Measurements from ENCODE around the gene ERGIC1.

ERGIC1 gene

DNA sequence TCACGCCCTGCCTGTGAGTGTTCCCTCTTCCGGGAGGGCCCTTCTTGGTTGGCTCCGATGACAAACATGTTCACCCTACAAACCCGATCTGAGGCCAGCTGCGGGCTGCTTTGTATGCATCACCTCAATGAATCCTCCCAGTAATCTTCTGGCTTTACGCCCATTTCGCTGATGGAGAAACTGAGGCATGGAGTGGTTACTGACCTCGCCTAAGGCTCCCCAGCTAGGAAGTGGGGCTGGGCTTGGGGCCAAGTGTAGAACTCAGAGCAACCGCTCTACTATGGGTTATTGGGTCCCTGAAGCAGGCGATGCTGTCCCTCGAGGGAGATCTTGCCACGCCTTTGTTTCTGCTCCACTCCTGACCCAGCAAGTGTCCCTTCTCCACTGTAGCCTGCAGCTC is 86.9 kb downstream of the ERGIC1 start:
- no peak for DNase-seq (ENCODE audit: low read depth in 2 of 2)

DNA sequence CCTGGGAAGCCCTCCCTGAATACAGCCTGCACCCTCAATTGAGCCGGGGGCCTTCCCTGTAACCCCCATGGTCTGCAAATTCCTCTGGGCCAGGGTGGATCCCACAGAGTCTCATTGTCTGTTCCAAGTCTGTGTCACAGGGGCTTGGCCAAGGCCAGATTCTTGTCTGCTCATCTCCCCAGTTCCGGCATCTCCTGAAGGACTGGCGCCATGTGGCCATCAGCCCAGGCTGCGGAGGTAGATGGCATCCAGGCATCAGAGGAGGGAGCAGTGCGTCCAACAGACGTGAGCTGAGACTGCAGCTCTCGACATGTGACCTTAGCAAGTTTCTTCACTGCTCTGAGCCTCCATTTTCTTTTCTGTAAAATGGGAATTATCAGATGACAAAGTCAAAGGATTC is 87.9 kb downstream of the ERGIC1 start:
- no peak for DNase-seq (ENCODE audit: low read depth in 2 of 2)

- no peak for DNase-seq (ENCODE audit: low read depth in 2 of 2)
Measured at GRCh38 chr5:172923539-172923938, 89.5 kb downstream of the ERGIC1 start.

- no peak for DNase-seq (ENCODE audit: low read depth in 2 of 2)
Measured at GRCh38 chr5:172925336-172925948, 91.4 kb downstream of the ERGIC1 start.

- DNase-seq (ENCODE audit: low read depth in 2 of 2), result no peak
Measured at GRCh38 chr5:172926008-172926523, 92.0 kb downstream of the ERGIC1 start.

DNA sequence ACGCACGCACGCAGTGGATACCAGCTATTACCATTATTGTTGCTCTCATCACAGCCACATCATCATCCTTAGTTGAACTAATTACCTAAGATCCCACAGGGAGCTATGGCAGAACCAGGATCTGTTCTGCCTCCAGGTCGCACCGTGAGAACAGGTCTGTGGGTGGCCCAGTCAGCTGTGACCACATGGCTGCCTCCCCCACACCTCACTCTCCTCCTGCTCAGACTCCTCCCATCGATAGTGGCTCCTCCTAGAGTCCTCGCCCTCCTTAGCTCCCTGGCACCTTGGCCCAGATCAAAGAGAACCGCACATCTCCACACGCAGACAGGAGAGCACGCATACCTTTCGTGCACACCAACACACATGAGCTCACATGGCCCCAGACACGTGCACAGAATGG is 92.7 kb downstream of the ERGIC1 start:
- no peak for DNase-seq (ENCODE audit: low read depth in 2 of 2)

GRCh38 chr5:172929371-172929838 is 95.4 kb downstream of the ERGIC1 start:
- no peak for DNase-seq (ENCODE audit: low read depth in 2 of 2)

GRCh38 chr5:172931001-172931536 is 97.0 kb downstream of the ERGIC1 start:
- DNase-seq (ENCODE audit: low read depth in 2 of 2), result no peak

GRCh38 chr5:172932313-172933017 is 98.4 kb downstream of the ERGIC1 start:
- peak; percentile 65 to 71 for DNase-seq (ENCODE audit: low read depth in 2 of 2)

- DNase-seq (ENCODE audit: low read depth in 2 of 2), result no peak
Measured at GRCh38 chr5:172933238-172933637, 99.2 kb downstream of the ERGIC1 start.

- DNase-seq (ENCODE audit: low read depth in 2 of 2), result no peak
Measured at GRCh38 chr5:172935096-172935495, 101.0 kb downstream of the ERGIC1 start.

- no peak for DNase-seq (ENCODE audit: low read depth in 2 of 2)
Measured at GRCh38 chr5:172936401-172936800, 102.3 kb downstream of the ERGIC1 start.

- DNase-seq (ENCODE audit: low read depth in 2 of 2), result no peak
Measured at GRCh38 chr5:172939071-172939470, 105.0 kb downstream of the ERGIC1 start.

- no peak for DNase-seq (ENCODE audit: low read depth in 2 of 2)
Measured at GRCh38 chr5:172939611-172940267, 105.7 kb downstream of the ERGIC1 start.

- no peak for DNase-seq (ENCODE audit: low read depth in 2 of 2)
Measured at GRCh38 chr5:172940268-172941066, 106.4 kb downstream of the ERGIC1 start.

DNA sequence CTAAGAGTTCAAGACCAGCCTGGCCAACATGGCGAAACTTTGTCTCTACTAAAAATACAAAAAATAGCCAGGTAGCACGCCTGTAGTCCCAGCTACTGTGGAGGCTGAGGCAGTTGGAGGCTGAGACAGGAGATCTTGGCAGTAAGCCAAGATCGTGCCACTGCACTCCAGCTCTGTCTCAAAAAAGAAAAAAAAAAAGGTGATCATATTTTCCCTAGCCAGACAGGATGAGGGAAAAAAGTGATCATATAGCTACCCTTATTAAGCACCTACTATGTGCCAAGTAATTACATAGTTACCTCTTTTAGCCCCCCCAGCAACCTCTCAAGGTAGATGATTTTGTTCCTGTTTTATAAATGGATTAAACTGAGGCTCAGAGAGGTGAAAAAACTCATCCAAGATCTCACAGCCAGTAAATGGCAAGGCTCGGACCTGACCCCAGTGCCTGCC is 107.0 kb downstream of the ERGIC1 start:
- no peak for DNase-seq (ENCODE audit: low read depth in 2 of 2)

DNA sequence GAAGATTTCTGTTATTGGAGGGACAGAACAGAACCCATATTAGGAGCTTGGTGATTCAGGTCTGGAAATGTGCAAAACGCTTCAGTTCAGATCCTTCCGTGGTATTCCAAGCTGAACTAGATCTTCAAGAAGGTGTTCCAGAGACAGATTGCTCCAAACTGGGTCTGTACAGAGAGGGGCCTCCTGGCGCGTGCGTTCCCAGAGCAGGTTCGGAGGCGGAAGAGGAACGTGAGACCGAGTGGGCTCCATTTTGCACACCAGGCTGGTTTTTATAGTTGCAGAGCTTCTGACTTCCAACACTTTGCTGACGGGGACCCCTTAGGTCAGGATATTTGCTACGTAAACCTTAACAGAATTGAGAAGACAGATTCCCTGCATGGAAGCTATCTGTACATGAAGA is 108.5 kb downstream of the ERGIC1 start:
- no peak for DNase-seq (ENCODE audit: low read depth in 2 of 2)

GRCh38 chr5:172943283-172943841 is 109.3 kb downstream of the ERGIC1 start:
- no peak for DNase-seq (ENCODE audit: low read depth in 2 of 2)

- DNase-seq (ENCODE audit: low read depth in 2 of 2), result no peak
Measured at GRCh38 chr5:172943906-172944305, 109.9 kb downstream of the ERGIC1 start.

DNA sequence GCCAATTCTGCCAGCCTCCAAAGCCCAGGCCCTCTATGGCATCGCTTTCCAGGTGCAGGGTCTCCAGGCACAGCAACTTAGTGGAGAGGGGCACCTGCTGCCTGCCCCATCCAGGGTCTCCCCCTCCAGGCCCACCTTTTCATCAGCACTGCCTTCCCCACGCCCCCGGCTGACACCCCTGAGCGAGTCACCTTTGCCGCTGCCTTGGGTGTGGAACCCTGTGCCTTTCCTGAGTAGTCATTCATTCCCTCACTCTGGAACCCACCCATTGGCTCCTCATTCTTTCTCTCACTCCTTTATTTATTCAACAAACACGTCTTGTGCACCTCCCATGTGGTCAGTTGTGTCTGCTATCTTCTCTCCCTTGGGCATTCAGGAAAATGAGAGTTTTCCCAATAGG is 110.7 kb downstream of the ERGIC1 start:
- DNase-seq (ENCODE audit: low read depth in 2 of 2), result no peak

- no peak for DNase-seq (ENCODE audit: low read depth in 2 of 2)
Measured at GRCh38 chr5:172945151-172945550, 111.1 kb downstream of the ERGIC1 start.

Measured in stimulated activated CD4-positive, alpha-beta T cell treated with anti-CD3 and anti-CD28 coated beads, Interleukin-4, amount 100 ng/mL, for 48 hours (primary cell).